ENCODE results near the gene DDX3X. TPM values are rescaled to one million over a fixed set of nuclear protein-coding genes. Genes with fewer than 3 reads are reported as not detected.
"Not testable (repeated sequence)": the region's sequence is repeated elsewhere in the genome, so short reads cannot be mapped to it uniquely, and the experiment has no call there.

The DDX3X gene
- polyA plus RNA-seq, 1 of the 3 experiments (the other 2 are of a cell fraction): 30.9 TPM

DNA sequence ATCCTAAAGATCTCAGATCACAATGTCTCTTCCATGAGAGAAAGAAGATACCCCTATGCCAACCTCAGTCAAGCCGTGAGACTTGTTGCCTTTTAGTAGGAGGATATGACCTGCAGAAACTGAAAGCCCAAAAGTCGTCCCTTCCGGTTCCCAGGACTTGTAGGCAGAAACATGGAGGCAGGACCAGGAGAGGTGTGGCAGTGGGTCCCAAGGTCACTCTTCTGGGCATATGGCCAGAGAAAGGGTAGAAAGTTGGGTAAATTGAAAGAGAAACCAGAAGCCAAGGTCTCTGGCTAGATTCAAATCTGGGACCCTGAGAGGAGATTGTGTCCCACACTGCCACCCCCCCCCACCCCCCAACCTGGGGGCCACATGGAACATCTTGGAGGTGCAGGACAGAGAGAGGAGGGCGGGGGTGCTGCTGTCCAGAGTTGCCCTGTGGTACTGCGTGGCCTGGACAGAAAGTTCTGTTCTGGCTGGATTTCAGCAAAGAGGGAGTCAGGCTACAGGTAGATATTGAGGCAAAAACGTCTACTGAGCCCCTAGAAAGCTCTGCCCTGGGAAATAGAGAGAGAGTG is 55.4 kb downstream of the DDX3X start:
- WGBS (ENCODE audit: low lambda C conversion rate): 54% methylated on average over 6 of the region's 6 CpGs
- H3K4me1 ChIP-seq (ENCODE audit: control insufficient read depth in 1 of 2, insufficient read depth in 2 of 2, low read depth in 1 of 2, low read length in 1 of 2): no peaks in the 10 kb centered on the region
- no peaks in the 10 kb centered on the region for H3F3A ChIP-seq (replicated peaks; ENCODE audit: insufficient read depth)
- no peaks in the 10 kb centered on the region for H3K9me2 ChIP-seq
- no peaks in the 10 kb centered on the region for H3K36me3 ChIP-seq (replicated peaks in 1 of 2; ENCODE audit: control insufficient read depth in 1 of 2, insufficient read depth in 2 of 2, low read length in 1 of 2)
- H3K9me3 ChIP-seq: no peaks in the 10 kb centered on the region
- H3K79me2 ChIP-seq (ENCODE audit: insufficient read depth): no peaks in the 10 kb centered on the region
- no peaks in the 10 kb centered on the region for H4K20me1 ChIP-seq (ENCODE audit: insufficient read depth)
- no peak overlapping the region for H3K4me3 ChIP-seq (ENCODE audit: low read depth in 2 of 2, low read length in 1 of 2)
- ChIA-PET POLR2A (no interaction called here), CTCF (no interaction called here)
- no peak overlapping the region for H3K27ac ChIP-seq (ENCODE audit: low read depth in 2 of 2, low read length in 1 of 2)
- no peak overlapping the region for H3K4me2 ChIP-seq
- H2AFZ ChIP-seq (ENCODE audit: low read depth): no peak overlapping the region
- DNase-seq: no peak
- no peak overlapping the region for H3K9ac ChIP-seq
- no peaks in the 10 kb centered on the region for H3K27me3 ChIP-seq (ENCODE audit: insufficient read depth)
- TF ChIP-seq ZBTB33 (IDR thresholded peaks at IDR 0.05; ENCODE audit: borderline replicate concordance, low read depth) (no peak), TCF12 (IDR thresholded peaks at IDR 0.05) (no peak), MXI1 (IDR thresholded peaks at IDR 0.05; ENCODE audit: low read depth, low read length) (no peak), MEF2A (IDR thresholded peaks at IDR 0.05; ENCODE audit: borderline replicate concordance, low read depth) (no peak), RCOR1 (IDR thresholded peaks at IDR 0.05; ENCODE audit: low read length) (no peak), SMC3 (IDR thresholded peaks at IDR 0.05; ENCODE audit: low read depth, low read length) (no peak), YY1 (IDR thresholded peaks at IDR 0.05; ENCODE audit: low read depth) (no peak), GATA2 (CRISPR knock-in tag; IDR thresholded peaks at IDR 0.05) (no peak), MAX (IDR thresholded peaks at IDR 0.05; ENCODE audit: low read depth) (no peak), JUND (IDR thresholded peaks at IDR 0.05) (no peak), GABPA (IDR thresholded peaks at IDR 0.05; ENCODE audit: low read depth) (no peak), FOXJ3 (CRISPR knock-in tag; IDR thresholded peaks at IDR 0.05) (no peak)
- TF ChIP-seq, protein P1, sequence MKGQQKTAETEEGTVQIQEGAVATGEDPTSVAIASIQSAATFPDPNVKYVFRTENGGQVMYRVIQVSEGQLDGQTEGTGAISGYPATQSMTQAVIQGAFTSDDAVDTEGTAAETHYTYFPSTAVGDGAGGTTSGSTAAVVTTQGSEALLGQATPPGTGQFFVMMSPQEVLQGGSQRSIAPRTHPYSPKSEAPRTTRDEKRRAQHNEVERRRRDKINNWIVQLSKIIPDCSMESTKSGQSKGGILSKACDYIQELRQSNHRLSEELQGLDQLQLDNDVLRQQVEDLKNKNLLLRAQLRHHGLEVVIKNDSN (IDR thresholded peaks at IDR 0.05; ENCODE audit: borderline replicate concordance, low read depth): no peak
- TF ChIP-seq, protein P2, sequence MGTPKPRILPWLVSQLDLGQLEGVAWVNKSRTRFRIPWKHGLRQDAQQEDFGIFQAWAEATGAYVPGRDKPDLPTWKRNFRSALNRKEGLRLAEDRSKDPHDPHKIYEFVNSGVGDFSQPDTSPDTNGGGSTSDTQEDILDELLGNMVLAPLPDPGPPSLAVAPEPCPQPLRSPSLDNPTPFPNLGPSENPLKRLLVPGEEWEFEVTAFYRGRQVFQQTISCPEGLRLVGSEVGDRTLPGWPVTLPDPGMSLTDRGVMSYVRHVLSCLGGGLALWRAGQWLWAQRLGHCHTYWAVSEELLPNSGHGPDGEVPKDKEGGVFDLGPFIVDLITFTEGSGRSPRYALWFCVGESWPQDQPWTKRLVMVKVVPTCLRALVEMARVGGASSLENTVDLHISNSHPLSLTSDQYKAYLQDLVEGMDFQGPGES (IDR thresholded peaks at IDR 0.05; ENCODE audit: low read depth, low read length): no peak

DNA sequence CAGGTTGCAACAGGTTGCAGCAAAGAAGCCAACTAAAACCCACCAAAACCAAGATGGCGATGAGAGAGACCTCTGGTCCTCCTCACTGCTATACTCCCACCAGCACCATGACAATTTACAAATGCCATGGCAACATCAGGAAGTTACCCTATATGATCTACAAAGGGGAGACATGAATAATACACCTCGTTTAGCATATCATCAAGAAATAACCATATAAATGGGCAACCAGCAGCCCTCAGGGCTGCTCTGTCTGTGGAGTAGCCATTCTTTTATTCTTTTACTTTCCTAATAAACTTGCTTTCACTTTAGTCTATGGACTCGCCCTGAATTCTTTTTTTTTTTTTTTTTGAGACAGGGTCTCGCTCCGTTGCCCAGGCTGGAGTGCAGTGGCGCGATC is 56.6 kb downstream of the DDX3X start:
- H4K20me1 ChIP-seq (ENCODE audit: insufficient read depth); H3K36me3 ChIP-seq (replicated peaks in 1 of 2; ENCODE audit: control insufficient read depth in 1 of 2, insufficient read depth in 2 of 2, low read length in 1 of 2); H3K4me1 ChIP-seq (ENCODE audit: control insufficient read depth in 1 of 2, insufficient read depth in 2 of 2, low read depth in 1 of 2, low read length in 1 of 2); H3K4me2 ChIP-seq; H3F3A ChIP-seq (replicated peaks; ENCODE audit: insufficient read depth); CTCF ChIA-PET; H3K27ac ChIP-seq (ENCODE audit: low read depth in 2 of 2, low read length in 1 of 2); H3K27me3 ChIP-seq (ENCODE audit: insufficient read depth); H3K9me2 ChIP-seq; H3K9me3 ChIP-seq; DNase-seq; H3K4me3 ChIP-seq (ENCODE audit: low read depth in 2 of 2, low read length in 1 of 2); POLR2A ChIA-PET; H3K79me2 ChIP-seq (ENCODE audit: insufficient read depth); H3K9ac ChIP-seq; H2AFZ ChIP-seq (ENCODE audit: low read depth): not testable (repeated sequence)
- 66% methylated on average over 7 of the region's 7 CpGs for WGBS (ENCODE audit: low lambda C conversion rate)
